Psoas muscle (tissue), 8 donors: ENCODE results near the gene AACS. TPM values are rescaled to one million over a fixed set of nuclear protein-coding genes. Genes with fewer than 3 reads are reported as not detected.

ENCODE experiments used
- ATAC-seq, 4 donors: fragments of 200-7000 bp; cut with Tn5 transposase; one replicate each; pipeline ENCODE4 v1.9.1; 2020; ENCODE audit warnings: moderate library complexity in 3 of 4, mild to moderate bottlenecking in 2 of 4
- DNase-seq, 2 donors: peaks; one replicate each; pipeline ENCODE4 v3.0.0-alpha.2; 2020
- H3K27ac ChIP-seq: fragments of 200-600 bp; one replicate; pipeline ENCODE4 v1.8.0; 2022
- H3K27me3 ChIP-seq, 3 donors: fragments of 200-600 bp in 1 of 3; one replicate each; pipeline versions ENCODE4 v1.6.1 to v1.8.0; 2013 to 2022; ENCODE audit warnings: low read length in 2 of 3, mild to moderate bottlenecking in 2 of 3, moderate library complexity in 1 of 3; ENCODE audit not compliant: insufficient read depth in 3 of 3
- H3K36me3 ChIP-seq, 2 donors: fragments of 200-600 bp in 1 of 2; one replicate each; pipeline versions ENCODE4 v1.6.1 to v1.8.0; 2013 to 2022; ENCODE audit warnings: low read depth in 1 of 2, mild to moderate bottlenecking in 1 of 2, moderate library complexity in 1 of 2; ENCODE audit not compliant: insufficient read depth in 1 of 2
- H3K4me1 ChIP-seq: fragments of 200-600 bp; one replicate; pipeline ENCODE4 v1.8.0; 2022
- H3K4me3 ChIP-seq: fragments of 200-600 bp; one replicate; pipeline ENCODE4 v1.8.0; 2022; ENCODE audit warnings: mild to moderate bottlenecking
- H3K9me3 ChIP-seq: fragments of 200-600 bp; one replicate; pipeline ENCODE4 v1.8.0; 2022
- WGBS, 3 donors: extraction: QIAGEN DNeasy Blood & Tissue Kit; methylation state at CpG; one replicate each; pipeline versions ENCODE4 v1.1.6 to v1.1.7; 2013; 5-methylcytosine and 5-hydroxymethylcytosine counted together
- intact Hi-C, 2 donors: fragments of 100-400 bp; cut with DNase I; formaldehyde crosslinking; loops; one replicate each; pipeline versions ENCODE4 v1.11.0 to v1.14.2; 2022
- polyA plus RNA-seq, 3 donors: library from polyadenylated mRNA; stranded (reverse); fragments of 200-250 nt; gene quantifications; one replicate each; pipeline ENCODE4 v1.2.3, GENCODE V29; 2013
- total RNA-seq, 4 donors: library from RNA; stranded (reverse); fragmentation: NEBNext Ultra II Directional in 2 of 4; extraction: Animal tissue kit (Norgen Biotek cat#: 25700) in 2 of 4; gene quantifications; one replicate each; pipeline versions ENCODE4 v1.2.1 to v1.2.4, GENCODE V29; 2021 to 2023
- TF ChIP-seq, protein P1 (sequence below): fragments of 200-600 bp; IDR thresholded peaks from one replicate; pipeline ENCODE4 v1.8.0; 2022; ENCODE audit warnings: antibody characterized with exemption
- donor health status: healthy with polysubstance abuse.
- donor health status: DM: no; HTN: no; CAD: no; lungs with moderate emphysema.
- donor health status: Bipolar disorder and iron deficiency.
- donor health status: healthy.
- donor health status: DM: yes; HTN: yes; CAD: no.
- donor health status: DM: no; HTN: no; CAD: no.
- donor health status: DM: no; HTN: no; CAD: no.
- donor health status: DM: yes; HTN: yes; CAD: no.

Gene AACS
- total and polyA plus RNA-seq, 7 donors, result 3.2 to 9.5 (median 5.7) TPM

DNA sequence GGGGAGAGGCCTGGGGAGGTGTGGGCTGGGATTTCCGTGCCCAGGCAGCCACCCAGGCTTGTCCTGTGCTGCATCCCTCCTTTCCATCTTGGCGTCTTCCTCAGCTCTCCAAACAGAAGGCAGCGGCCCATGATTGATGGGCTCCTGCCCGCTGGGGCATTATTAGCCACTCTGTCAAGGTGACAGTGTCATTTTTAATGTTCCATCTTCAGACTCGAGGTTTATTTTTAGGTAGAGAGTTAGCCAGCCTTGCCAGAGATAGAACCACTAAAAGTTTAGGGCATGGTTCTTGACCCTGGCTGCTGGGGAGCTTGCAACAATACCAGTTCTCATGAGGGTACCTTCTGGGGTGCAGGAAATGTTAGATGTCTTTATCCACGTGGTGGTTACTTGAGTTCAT lies 90.1 kb downstream of the AACS start:
- WGBS, 3 donors, result 28 to 35% (median 31%) methylated on average over 6 of the region's 6 CpGs
- intact Hi-C loops, result no loop called here
- no peaks in the 10 kb centered on the region for H3K27me3 ChIP-seq
- DNase-seq (no peak), ATAC-seq (no peak)
- TF ChIP-seq, protein P1, sequence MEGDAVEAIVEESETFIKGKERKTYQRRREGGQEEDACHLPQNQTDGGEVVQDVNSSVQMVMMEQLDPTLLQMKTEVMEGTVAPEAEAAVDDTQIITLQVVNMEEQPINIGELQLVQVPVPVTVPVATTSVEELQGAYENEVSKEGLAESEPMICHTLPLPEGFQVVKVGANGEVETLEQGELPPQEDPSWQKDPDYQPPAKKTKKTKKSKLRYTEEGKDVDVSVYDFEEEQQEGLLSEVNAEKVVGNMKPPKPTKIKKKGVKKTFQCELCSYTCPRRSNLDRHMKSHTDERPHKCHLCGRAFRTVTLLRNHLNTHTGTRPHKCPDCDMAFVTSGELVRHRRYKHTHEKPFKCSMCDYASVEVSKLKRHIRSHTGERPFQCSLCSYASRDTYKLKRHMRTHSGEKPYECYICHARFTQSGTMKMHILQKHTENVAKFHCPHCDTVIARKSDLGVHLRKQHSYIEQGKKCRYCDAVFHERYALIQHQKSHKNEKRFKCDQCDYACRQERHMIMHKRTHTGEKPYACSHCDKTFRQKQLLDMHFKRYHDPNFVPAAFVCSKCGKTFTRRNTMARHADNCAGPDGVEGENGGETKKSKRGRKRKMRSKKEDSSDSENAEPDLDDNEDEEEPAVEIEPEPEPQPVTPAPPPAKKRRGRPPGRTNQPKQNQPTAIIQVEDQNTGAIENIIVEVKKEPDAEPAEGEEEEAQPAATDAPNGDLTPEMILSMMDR, result no peak
- no peaks in the 10 kb centered on the region for H3K9me3 ChIP-seq
- no peaks in the 10 kb centered on the region for H3K36me3 ChIP-seq
- H3K4me3 ChIP-seq, result no peak overlapping the region
- H3K27ac ChIP-seq, result no peak overlapping the region
- no peaks in the 10 kb centered on the region for H3K4me1 ChIP-seq

DNA sequence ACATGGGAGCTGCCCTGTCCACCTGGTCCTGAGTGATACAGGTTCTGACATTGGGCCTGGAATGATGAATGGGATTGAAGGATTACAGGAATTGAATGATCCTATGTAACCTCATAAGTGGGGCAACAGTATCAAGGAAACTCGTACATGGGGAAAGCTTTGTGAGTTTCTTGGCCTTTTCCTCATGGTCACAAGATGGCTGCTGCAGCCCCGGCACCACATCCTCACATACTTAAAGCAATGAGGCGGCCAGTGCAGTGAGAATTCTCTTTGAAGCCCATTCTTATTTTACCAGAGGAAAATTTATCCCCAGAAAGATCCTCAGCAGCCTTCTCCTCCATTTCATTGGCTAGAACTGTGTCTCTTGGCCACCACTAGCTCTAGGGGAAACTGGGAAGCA lies 91.9 kb downstream of the AACS start:
- TF ChIP-seq, protein P1, result no peak
- H3K27ac ChIP-seq, result no peak overlapping the region
- H3K9me3 ChIP-seq, result no peaks in the 10 kb centered on the region
- no peak for DNase-seq
- 86 to 93% (median 89%) methylated on average over 3 of the region's 3 CpGs for WGBS, 3 donors
- intact Hi-C loops, result no loop called here
- H3K4me3 ChIP-seq, result no peak overlapping the region
- H3K27me3 ChIP-seq, result no peaks in the 10 kb centered on the region
- no peak for ATAC-seq
- H3K36me3 ChIP-seq, result no peaks in the 10 kb centered on the region
- H3K4me1 ChIP-seq, result no peaks in the 10 kb centered on the region

DNA sequence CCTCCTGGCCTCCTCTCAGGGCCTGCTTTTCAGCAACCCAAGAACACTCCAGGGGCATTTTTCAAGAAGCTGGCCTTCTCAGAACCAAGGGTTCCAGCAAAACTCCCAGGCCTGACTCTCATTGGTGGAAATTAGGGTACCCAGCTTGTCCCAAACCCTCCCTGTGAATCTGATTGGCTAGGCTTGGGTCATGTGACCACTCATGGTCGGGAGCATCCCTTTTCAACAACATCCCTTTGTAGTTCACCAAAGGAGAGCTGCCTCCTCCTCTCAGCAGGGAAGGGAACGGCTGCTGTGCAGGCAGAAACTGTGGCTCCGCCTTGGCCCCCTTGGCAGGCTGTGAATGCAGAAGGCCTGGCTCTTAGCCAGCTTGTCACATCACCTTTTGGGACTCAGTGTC lies 94.5 kb downstream of the AACS start:
- no peak overlapping the region for H3K4me3 ChIP-seq
- H3K4me1 ChIP-seq, result no peaks in the 10 kb centered on the region
- intact Hi-C loops, result no loop called here
- H3K27me3 ChIP-seq, result no peaks in the 10 kb centered on the region
- H3K9me3 ChIP-seq, result no peaks in the 10 kb centered on the region
- WGBS, 3 donors, result 57 to 58% (median 57%) methylated on average over 3 of the region's 3 CpGs
- DNase-seq, result no peak
- ATAC-seq, result no peak
- no peaks in the 10 kb centered on the region for H3K36me3 ChIP-seq
- H3K27ac ChIP-seq, result no peak overlapping the region
- TF ChIP-seq, protein P1, result no peak

DNA sequence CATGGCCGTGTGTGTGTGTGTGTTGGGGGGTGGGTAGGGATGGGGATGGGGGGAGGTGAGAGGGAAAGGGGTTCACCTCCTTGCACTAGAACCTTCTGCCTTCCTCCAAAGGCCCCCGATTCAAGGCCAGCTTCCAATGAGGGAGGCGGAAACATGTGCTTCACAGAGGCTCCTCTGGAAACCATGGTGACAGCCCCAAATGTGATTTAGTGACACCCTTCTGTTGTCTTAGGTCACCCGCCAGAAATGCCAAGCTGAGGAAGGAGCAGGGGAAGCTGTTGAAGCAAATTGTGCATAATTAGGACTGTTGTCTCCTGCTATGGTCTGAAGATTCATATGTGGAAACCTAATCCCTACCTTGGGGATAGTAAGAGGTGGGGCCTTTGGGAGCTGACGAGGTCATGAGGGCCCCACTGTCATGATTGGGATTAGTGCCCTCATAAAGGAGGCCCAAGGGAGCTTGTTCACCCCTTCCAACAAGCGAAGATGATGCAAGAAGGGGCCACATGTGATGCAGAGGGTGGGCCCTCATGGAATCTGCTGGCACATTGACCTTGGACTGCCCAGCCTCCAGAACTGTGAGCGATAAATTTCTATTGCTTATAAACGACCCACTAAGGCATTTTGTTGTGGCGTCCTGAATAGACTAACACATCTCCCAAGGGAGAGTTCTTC lies 95.2 kb downstream of the AACS start:
- no peak for ATAC-seq

More for the DNA sequence above, 95.2 kb downstream of the AACS start:
- no peaks in the 10 kb centered on the region for H3K27me3 ChIP-seq
- H3K4me1 ChIP-seq, result no peaks in the 10 kb centered on the region
- H3K27ac ChIP-seq, result no peak overlapping the region
- DNase-seq, result no peak
- TF ChIP-seq, protein P1, result no peak
- no peaks in the 10 kb centered on the region for H3K9me3 ChIP-seq
- no peak overlapping the region for H3K4me3 ChIP-seq
- WGBS, 3 donors, result 65 to 69% (median 68%) methylated on average over 9 of the region's 9 CpGs
- intact Hi-C loops, result no loop called here
- H3K36me3 ChIP-seq, result no peaks in the 10 kb centered on the region
